ENCODE measurements around the gene TMEM176B.

- TF ChIP-seq, protein P1, sequence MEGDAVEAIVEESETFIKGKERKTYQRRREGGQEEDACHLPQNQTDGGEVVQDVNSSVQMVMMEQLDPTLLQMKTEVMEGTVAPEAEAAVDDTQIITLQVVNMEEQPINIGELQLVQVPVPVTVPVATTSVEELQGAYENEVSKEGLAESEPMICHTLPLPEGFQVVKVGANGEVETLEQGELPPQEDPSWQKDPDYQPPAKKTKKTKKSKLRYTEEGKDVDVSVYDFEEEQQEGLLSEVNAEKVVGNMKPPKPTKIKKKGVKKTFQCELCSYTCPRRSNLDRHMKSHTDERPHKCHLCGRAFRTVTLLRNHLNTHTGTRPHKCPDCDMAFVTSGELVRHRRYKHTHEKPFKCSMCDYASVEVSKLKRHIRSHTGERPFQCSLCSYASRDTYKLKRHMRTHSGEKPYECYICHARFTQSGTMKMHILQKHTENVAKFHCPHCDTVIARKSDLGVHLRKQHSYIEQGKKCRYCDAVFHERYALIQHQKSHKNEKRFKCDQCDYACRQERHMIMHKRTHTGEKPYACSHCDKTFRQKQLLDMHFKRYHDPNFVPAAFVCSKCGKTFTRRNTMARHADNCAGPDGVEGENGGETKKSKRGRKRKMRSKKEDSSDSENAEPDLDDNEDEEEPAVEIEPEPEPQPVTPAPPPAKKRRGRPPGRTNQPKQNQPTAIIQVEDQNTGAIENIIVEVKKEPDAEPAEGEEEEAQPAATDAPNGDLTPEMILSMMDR (conservative IDR thresholded peaks at IDR 0.05; ENCODE audit: low read length), result no peak
- no peak for TF ChIP-seq EZH2phosphoT487 (IDR thresholded peaks at IDR 0.05; ENCODE audit: borderline replicate concordance)
Observed at GRCh38 chr7:150742286-150742968, 57.7 kb downstream of the TMEM176B start.

All from Loucy (cell line).